H9 (cell line): ENCODE data around the gene TEX2. TPM values are rescaled to one million over a fixed set of nuclear protein-coding genes. Genes with fewer than 3 reads are reported as not detected.

Experiments
- DNase-seq: peaks from one replicate; pipeline ENCODE4 v3.0.0-alpha.2; 2017
- H2AFZ ChIP-seq: one replicate; pipeline ENCODE4 v1.6.1; 2013; ENCODE audit warnings: mild to moderate bottlenecking, low read length, control low read depth, moderate library complexity
- H2AK5ac ChIP-seq: 2 replicates; pipeline ENCODE4 v1.6.1; 2013; ENCODE audit warnings: low read length, control low read depth, mixed read lengths; ENCODE audit not compliant: insufficient read length
- H2BK120ac ChIP-seq: one replicate; pipeline ENCODE4 v1.6.1; 2013; ENCODE audit warnings: low read depth, mild to moderate bottlenecking, low read length, control low read depth, inconsistent platforms; ENCODE audit not compliant: poor library complexity, severe bottlenecking
- H2BK12ac ChIP-seq: 2 replicates; pipeline ENCODE4 v1.6.1; 2013; ENCODE audit warnings: low read length, control low read depth, mixed read lengths, low read depth; ENCODE audit not compliant: insufficient read length
- H2BK15ac ChIP-seq: 2 replicates; pipeline ENCODE4 v1.6.1; 2013; ENCODE audit warnings: low read depth, low read length, control low read depth
- H2BK20ac ChIP-seq: one replicate; pipeline ENCODE4 v1.6.1; 2013; ENCODE audit warnings: low read depth, mild to moderate bottlenecking, low read length, control low read depth, inconsistent platforms; ENCODE audit not compliant: poor library complexity, severe bottlenecking
- H2BK5ac ChIP-seq: 2 replicates; pipeline ENCODE4 v1.6.1; 2013; ENCODE audit warnings: low read length, control low read depth, mixed read lengths; ENCODE audit not compliant: insufficient read length
- H3K14ac ChIP-seq: 2 replicates; pipeline ENCODE4 v1.6.1; 2013; ENCODE audit warnings: low read length, control low read depth; ENCODE audit not compliant: insufficient read depth
- H3K18ac ChIP-seq: 2 replicates; pipeline ENCODE4 v1.6.1; 2013; ENCODE audit warnings: low read depth, mild to moderate bottlenecking, mixed read lengths, low read length, control low read depth; ENCODE audit not compliant: insufficient read length
- H3K23ac ChIP-seq: 2 replicates; pipeline ENCODE4 v1.6.1; 2013; ENCODE audit warnings: low read length, control low read depth, mixed read lengths, low read depth; ENCODE audit not compliant: insufficient read length
- H3K23me2 ChIP-seq: 2 replicates; pipeline ENCODE4 v1.6.1; 2013; ENCODE audit warnings: low read depth, mild to moderate bottlenecking, mixed read lengths, low read length, control low read depth; ENCODE audit not compliant: insufficient read length, poor library complexity, severe bottlenecking
- H3K27ac ChIP-seq: 2 replicates; pipeline ENCODE4 v1.5.1; 2013; ENCODE audit warnings: low read length, control low read depth, mixed read lengths, low read depth; ENCODE audit not compliant: insufficient read length
- H3K27me3 ChIP-seq: 2 replicates; pipeline ENCODE4 v1.6.1; 2013; ENCODE audit warnings: low read length, control low read depth, inconsistent platforms; ENCODE audit not compliant: insufficient read depth
- H3K4ac ChIP-seq: 2 replicates; pipeline ENCODE4 v1.6.1; 2013; ENCODE audit warnings: low read depth, mild to moderate bottlenecking, control low read depth, inconsistent platforms, low read length, moderate library complexity
- H3K4me1 ChIP-seq: 2 replicates; pipeline ENCODE4 v1.6.1; 2013; ENCODE audit warnings: low read length, control low read depth, inconsistent platforms; ENCODE audit not compliant: insufficient read depth
- H3K4me2 ChIP-seq: 2 replicates; pipeline ENCODE4 v1.6.1; 2013; ENCODE audit warnings: low read length, control low read depth, mixed read lengths; ENCODE audit not compliant: insufficient read length, insufficient read depth
- H3K56ac ChIP-seq: 2 replicates; pipeline ENCODE4 v1.6.1; 2013; ENCODE audit warnings: low read depth, mild to moderate bottlenecking, mixed read lengths, low read length, control low read depth; ENCODE audit not compliant: insufficient read length
- H3K79me1 ChIP-seq: 2 replicates; pipeline ENCODE4 v1.6.1; 2013; ENCODE audit warnings: low read depth, mild to moderate bottlenecking, moderate library complexity, low read length, control low read depth, inconsistent platforms; ENCODE audit not compliant: insufficient read depth, poor library complexity, severe bottlenecking
- H3K79me2 ChIP-seq: 2 replicates; pipeline ENCODE4 v1.6.1; 2013; ENCODE audit warnings: low read length, control low read depth, inconsistent platforms; ENCODE audit not compliant: insufficient read depth
- H3K9ac ChIP-seq: 2 replicates; pipeline ENCODE4 v1.6.1; 2013; ENCODE audit warnings: low read length, control low read depth, mixed read lengths; ENCODE audit not compliant: insufficient read length; ENCODE audit errors: extremely low read depth
- H3K9me3 ChIP-seq: one replicate; pipeline ENCODE4 v1.6.1; 2013; ENCODE audit warnings: low read depth, low read length, inconsistent platforms; ENCODE audit not compliant: control insufficient read depth
- H3T11ph ChIP-seq: one replicate; pipeline ENCODE4 v1.6.1; 2013; ENCODE audit warnings: mild to moderate bottlenecking, low read length, control low read depth, inconsistent platforms
- H4K20me1 ChIP-seq: one replicate; pipeline ENCODE4 v1.6.1; 2013; ENCODE audit not compliant: control insufficient read depth, insufficient read length, insufficient read depth
- H4K5ac ChIP-seq: 2 replicates; pipeline ENCODE4 v1.6.1; 2013; ENCODE audit warnings: low read depth, mild to moderate bottlenecking, mixed read lengths, low read length, control low read depth; ENCODE audit not compliant: insufficient read length
- H4K8ac ChIP-seq: replicated peaks from 2 replicates; pipeline ENCODE4 v1.6.1; 2013; ENCODE audit warnings: low read length, control low read depth, mixed read lengths, low read depth; ENCODE audit not compliant: insufficient read length
- H4K91ac ChIP-seq: 2 replicates; pipeline ENCODE4 v1.6.1; 2013; ENCODE audit warnings: low read depth, mild to moderate bottlenecking, moderate library complexity, mixed read lengths, low read length, control low read depth; ENCODE audit not compliant: insufficient read length
- H3K27ac Mint-ChIP-seq, 3 experiments: 2 replicates in 2 of 3; 3 replicates in 1 of 3; pipeline ENCODE4 v1.8.0; 2020 to 2021; ENCODE audit warnings: mixed read lengths in 3 of 3, mild to moderate bottlenecking in 1 of 3, moderate library complexity in 1 of 3
- H3K27me3 Mint-ChIP-seq: 2 replicates; pipeline ENCODE4 v1.8.0; 2021; ENCODE audit warnings: low read depth, mild to moderate bottlenecking, moderate library complexity, mixed read lengths
- H3K36me3 Mint-ChIP-seq, 3 experiments: 2 replicates in 2 of 3; 3 replicates in 1 of 3; pipeline ENCODE4 v1.8.0; 2020 to 2021; ENCODE audit warnings: low read depth in 3 of 3, mixed read lengths in 3 of 3; ENCODE audit not compliant: insufficient read depth in 1 of 3
- H3K4me1 Mint-ChIP-seq, 2 experiments: 2 replicates each; pipeline ENCODE4 v1.8.0; 2020; ENCODE audit warnings: mixed read lengths in 2 of 2
- H3K4me3 Mint-ChIP-seq, 2 experiments: 2 replicates in 1 of 2; 3 replicates in 1 of 2; pipeline ENCODE4 v1.8.0; 2020 to 2021; ENCODE audit warnings: mild to moderate bottlenecking in 2 of 2, mixed read lengths in 2 of 2, moderate library complexity in 1 of 2
- H3K9me3 Mint-ChIP-seq, 2 experiments: 2 replicates in 1 of 2; 3 replicates in 1 of 2; pipeline ENCODE4 v1.8.0; 2020; ENCODE audit warnings: mild to moderate bottlenecking in 2 of 2, mixed read lengths in 2 of 2, moderate library complexity in 1 of 2
- WGBS: extraction: QIAGEN DNeasy Blood & Tissue Kit; methylation state at CpG from one replicate; pipeline ENCODE4 v1.1.7; 2013; ENCODE audit warnings: missing lambda C conversion rate, low lambda C conversion rate, mixed read lengths; ENCODE audit not compliant: insufficient read length; ENCODE audit errors: extremely low coverage; 5-methylcytosine and 5-hydroxymethylcytosine counted together
- total RNA-seq: library from RNA; stranded (reverse); gene quantifications from 2 replicates; pipeline ENCODE4 v1.2.1, GENCODE V29; 2021
- TF ChIP-seq, protein P1 (sequence below): fragments of 200-600 bp; sonication (generic); conservative IDR thresholded peaks from 3 replicates; pipeline ENCODE4 v1.8.0; 2021; ENCODE audit warnings: antibody characterized with exemption, mild to moderate bottlenecking

The TEX2 gene
- total RNA-seq, 1 experiment from 2014 or later = 12.2 TPM

DNA sequence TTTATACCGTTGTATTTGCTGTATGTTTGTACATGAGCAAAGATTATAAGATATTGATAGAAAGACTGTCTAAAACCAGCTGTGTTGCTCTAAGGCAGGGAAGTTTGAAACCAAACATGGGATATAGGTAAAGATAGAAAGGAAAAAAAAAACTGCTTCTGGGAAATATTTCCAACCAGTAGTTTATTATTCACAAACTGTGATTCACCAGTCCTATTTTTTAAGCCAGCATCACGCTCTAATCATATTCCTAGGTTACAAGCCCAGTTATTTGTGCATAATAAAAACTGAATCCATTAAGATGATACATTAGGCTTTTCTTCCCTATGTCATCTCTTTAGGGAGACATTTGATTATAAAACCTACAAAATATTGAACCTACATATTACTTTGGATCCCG, 137.1 kb downstream of the TEX2 start:
- no peak overlapping the region for H4K91ac ChIP-seq
- H2BK15ac ChIP-seq = no peak overlapping the region
- no peaks in the 10 kb centered on the region for H3K9me3 ChIP-seq
- no peak overlapping the region for H3K18ac ChIP-seq
- no peak overlapping the region for H3K4ac ChIP-seq
- no peak overlapping the region for H3K9ac ChIP-seq
- H4K8ac ChIP-seq = no peak overlapping the region
- H3T11ph ChIP-seq = no peak overlapping the region
- no peaks in the 10 kb centered on the region for H3K23me2 ChIP-seq
- no peak overlapping the region for H2AK5ac ChIP-seq
- H3K27ac ChIP-seq = no peak overlapping the region
- no peak overlapping the region for H2BK12ac ChIP-seq
- no peaks in the 10 kb centered on the region for H4K20me1 ChIP-seq
- Mint-ChIP-seq H3K4me3 (no peak overlapping the region), H3K27me3 (peaks cover 20% of the 10 kb centered on the region), H3K4me1 (peaks cover 8 to 10% of the 10 kb centered on the region in 2 experiments), H3K9me3 (no peaks in the 10 kb centered on the region), H3K36me3 (no peaks in the 10 kb centered on the region), H3K27ac (no peak overlapping the region)
- H3K27me3 ChIP-seq = no peaks in the 10 kb centered on the region; the same call in 1 of the 2 replicates
- H3K56ac ChIP-seq = no peak overlapping the region
- no peaks in the 10 kb centered on the region for H3K79me1 ChIP-seq
- 0 out of 2 replicates have a peak, but pooled peaks cover 3% of the 10 kb centered on the region for H3K4me1 ChIP-seq
- TF ChIP-seq, protein P1, sequence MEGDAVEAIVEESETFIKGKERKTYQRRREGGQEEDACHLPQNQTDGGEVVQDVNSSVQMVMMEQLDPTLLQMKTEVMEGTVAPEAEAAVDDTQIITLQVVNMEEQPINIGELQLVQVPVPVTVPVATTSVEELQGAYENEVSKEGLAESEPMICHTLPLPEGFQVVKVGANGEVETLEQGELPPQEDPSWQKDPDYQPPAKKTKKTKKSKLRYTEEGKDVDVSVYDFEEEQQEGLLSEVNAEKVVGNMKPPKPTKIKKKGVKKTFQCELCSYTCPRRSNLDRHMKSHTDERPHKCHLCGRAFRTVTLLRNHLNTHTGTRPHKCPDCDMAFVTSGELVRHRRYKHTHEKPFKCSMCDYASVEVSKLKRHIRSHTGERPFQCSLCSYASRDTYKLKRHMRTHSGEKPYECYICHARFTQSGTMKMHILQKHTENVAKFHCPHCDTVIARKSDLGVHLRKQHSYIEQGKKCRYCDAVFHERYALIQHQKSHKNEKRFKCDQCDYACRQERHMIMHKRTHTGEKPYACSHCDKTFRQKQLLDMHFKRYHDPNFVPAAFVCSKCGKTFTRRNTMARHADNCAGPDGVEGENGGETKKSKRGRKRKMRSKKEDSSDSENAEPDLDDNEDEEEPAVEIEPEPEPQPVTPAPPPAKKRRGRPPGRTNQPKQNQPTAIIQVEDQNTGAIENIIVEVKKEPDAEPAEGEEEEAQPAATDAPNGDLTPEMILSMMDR = no peak
- H2BK5ac ChIP-seq = no peak overlapping the region
- no peaks in the 10 kb centered on the region for H3K79me2 ChIP-seq
- no peak overlapping the region for H3K14ac ChIP-seq
- no peak overlapping the region for H4K5ac ChIP-seq
- WGBS = no CpG with 5 or more reads among the region's 3 CpGs
- no peak for DNase-seq
- H2BK120ac ChIP-seq = no peak overlapping the region
- H2AFZ ChIP-seq = no peak overlapping the region
- no peak overlapping the region for H3K4me2 ChIP-seq
- no peak overlapping the region for H3K23ac ChIP-seq
- no peak overlapping the region for H2BK20ac ChIP-seq
